GM18867 (cell line): ENCODE measurements around the gene ANAPC2.

ENCODE experiments used
- ATAC-seq: cut with Tn5 transposase; IDR thresholded peaks from one replicate; pipeline ENCODE4 v1.9.1; 2021; ENCODE audit warnings: mild to moderate bottlenecking, moderate library complexity; ENCODE audit not compliant: unreplicated experiment

ANAPC2 gene

GRCh38 chr9:137227054-137227852, 38.9 kb upstream of the ANAPC2 start, which contains the start of gene RNF224:
RNF224 (plus strand) TSS chr9:137227502; CDS start chr9:137228336, 834 bp downstream.
- ATAC-seq: no peak

GRCh38 chr9:137226338-137227053, 38.1 kb upstream of the ANAPC2 start:
- no peak for ATAC-seq

- ATAC-seq: no peak
Measured at GRCh38 chr9:137225699-137226331, 37.5 kb upstream of the ANAPC2 start.

- no peak for ATAC-seq
Measured at GRCh38 chr9:137224830-137225694, 36.7 kb upstream of the ANAPC2 start, which contains the start of gene CYSRT1. CYSRT1 (plus strand) TSS chr9:137225174; CDS start chr9:137225622, 448 bp downstream.

- ATAC-seq: peak; percentile 69
Measured at GRCh38 chr9:137223078-137223970, 35.0 kb upstream of the ANAPC2 start.

- no peak for ATAC-seq
Measured at GRCh38 chr9:137222190-137223077, 34.1 kb upstream of the ANAPC2 start, which contains the start of gene RNF208. RNF208 (minus strand) TSS chr9:137222240; CDS start chr9:137221212, 1,028 bp downstream.

- ATAC-seq: no peak
Measured at GRCh38 chr9:137221506-137222111, 33.2 kb upstream of the ANAPC2 start.

GRCh38 chr9:137221095-137221505, 32.7 kb upstream of the ANAPC2 start:
- ATAC-seq: no peak

GRCh38 chr9:137220317-137221094, 32.1 kb upstream of the ANAPC2 start:
- ATAC-seq: no peak

GRCh38 chr9:137219757-137220316, 31.5 kb upstream of the ANAPC2 start:
- no peak for ATAC-seq

- no peak for ATAC-seq
Measured at GRCh38 chr9:137218754-137219271, 30.5 kb upstream of the ANAPC2 start.

- ATAC-seq: no peak
Measured at GRCh38 chr9:137218212-137218753, 29.9 kb upstream of the ANAPC2 start.

- no peak for ATAC-seq
Measured at GRCh38 chr9:137217276-137218211, 29.2 kb upstream of the ANAPC2 start.

- no peak for ATAC-seq
Measured at GRCh38 chr9:137216188-137216965, 28.0 kb upstream of the ANAPC2 start.
